HFFc6 (cell line): ENCODE results near the gene TSTD2. TPM values are rescaled to one million over a fixed set of nuclear protein-coding genes. Genes with fewer than 3 reads are reported as not detected.
"Not testable (repeated sequence)": the region's sequence is repeated elsewhere in the genome, so short reads cannot be mapped to it uniquely, and the experiment has no call there.

Source experiments
- DNase-seq: peaks from one replicate; pipeline ENCODE4 v3.0.0-alpha.2; 2018
- H3K27ac Mint-ChIP-seq: 2 replicates; pipeline ENCODE4 v1.8.0; 2020; ENCODE audit warnings: mild to moderate bottlenecking, mixed read lengths
- H3K27me3 Mint-ChIP-seq: 2 replicates; pipeline ENCODE4 v1.8.0; 2021; ENCODE audit warnings: mild to moderate bottlenecking, moderate library complexity, mixed read lengths; ENCODE audit not compliant: insufficient read depth
- H3K36me3 Mint-ChIP-seq: 2 replicates; pipeline ENCODE4 v1.8.0; 2021; ENCODE audit warnings: low read depth, mixed read lengths
- H3K4me1 Mint-ChIP-seq: 2 replicates; pipeline ENCODE4 v1.8.0; 2020; ENCODE audit warnings: low read depth, mixed read lengths
- H3K4me3 Mint-ChIP-seq: 2 replicates; pipeline ENCODE4 v1.8.0; 2020; ENCODE audit warnings: mild to moderate bottlenecking, moderate library complexity, mixed read lengths
- H3K9me3 Mint-ChIP-seq: 2 replicates; pipeline ENCODE4 v1.8.0; 2020; ENCODE audit warnings: mild to moderate bottlenecking, mixed read lengths
- total RNA-seq, 6 experiments: library from RNA; stranded (reverse); fragmentation: NEBNext Ultra II Directional; extraction: Animal tissue kit (Norgen Biotek cat#: 25700); gene quantifications; 2 replicates in 1 of 6; 3 replicates in 5 of 6; pipeline ENCODE4 v1.2.3, GENCODE V29; 2021
- TF ChIP-seq, protein P1 (sequence below): fragments of 200-600 bp; sonication (generic); IDR thresholded peaks from 2 replicates; pipeline ENCODE4 v1.5.0; 2021; ENCODE audit warnings: antibody characterized with exemption, mild to moderate bottlenecking

The TSTD2 gene
- total RNA-seq, 6 experiments from 2014 or later: 7.0 to 10.7 (median 8.6) TPM

DNA sequence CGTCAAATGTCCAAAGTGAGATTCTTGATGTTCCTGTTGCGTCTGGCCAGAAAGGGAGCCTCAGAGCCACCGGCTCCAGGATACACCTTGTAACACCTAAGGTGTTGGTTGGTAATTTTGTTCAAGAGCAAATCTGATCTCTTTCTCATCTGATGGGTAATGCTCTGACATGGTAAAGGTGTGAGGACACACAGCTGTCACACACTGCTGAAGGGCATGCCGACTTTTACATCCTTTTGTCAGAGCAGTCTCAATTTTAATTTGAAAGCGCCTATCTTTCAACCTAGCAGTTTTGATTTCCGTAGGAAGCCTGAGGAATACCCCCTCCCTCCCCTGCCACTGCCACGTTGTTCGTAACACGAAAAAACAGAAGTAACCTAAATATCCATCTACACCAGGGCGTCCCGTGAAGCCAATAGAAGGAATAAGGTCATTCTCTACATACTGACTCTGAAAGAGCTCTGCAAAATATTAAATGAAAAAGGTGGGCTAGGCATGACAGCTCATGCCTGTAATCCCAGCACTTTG is 57.4 kb downstream of the TSTD2 start:
- TF ChIP-seq, protein P1, sequence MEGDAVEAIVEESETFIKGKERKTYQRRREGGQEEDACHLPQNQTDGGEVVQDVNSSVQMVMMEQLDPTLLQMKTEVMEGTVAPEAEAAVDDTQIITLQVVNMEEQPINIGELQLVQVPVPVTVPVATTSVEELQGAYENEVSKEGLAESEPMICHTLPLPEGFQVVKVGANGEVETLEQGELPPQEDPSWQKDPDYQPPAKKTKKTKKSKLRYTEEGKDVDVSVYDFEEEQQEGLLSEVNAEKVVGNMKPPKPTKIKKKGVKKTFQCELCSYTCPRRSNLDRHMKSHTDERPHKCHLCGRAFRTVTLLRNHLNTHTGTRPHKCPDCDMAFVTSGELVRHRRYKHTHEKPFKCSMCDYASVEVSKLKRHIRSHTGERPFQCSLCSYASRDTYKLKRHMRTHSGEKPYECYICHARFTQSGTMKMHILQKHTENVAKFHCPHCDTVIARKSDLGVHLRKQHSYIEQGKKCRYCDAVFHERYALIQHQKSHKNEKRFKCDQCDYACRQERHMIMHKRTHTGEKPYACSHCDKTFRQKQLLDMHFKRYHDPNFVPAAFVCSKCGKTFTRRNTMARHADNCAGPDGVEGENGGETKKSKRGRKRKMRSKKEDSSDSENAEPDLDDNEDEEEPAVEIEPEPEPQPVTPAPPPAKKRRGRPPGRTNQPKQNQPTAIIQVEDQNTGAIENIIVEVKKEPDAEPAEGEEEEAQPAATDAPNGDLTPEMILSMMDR: no peak
- Mint-ChIP-seq H3K27ac (no peak overlapping the region), H3K9me3 (no peaks in the 10 kb centered on the region), H3K4me1 (peaks cover 6% of the 10 kb centered on the region; the same call in 1 of the 2 replicates), H3K36me3 (no peaks in the 10 kb centered on the region), H3K27me3 (peaks cover 29% of the 10 kb centered on the region), H3K4me3 (no peak overlapping the region)
- no peak for DNase-seq

DNA sequence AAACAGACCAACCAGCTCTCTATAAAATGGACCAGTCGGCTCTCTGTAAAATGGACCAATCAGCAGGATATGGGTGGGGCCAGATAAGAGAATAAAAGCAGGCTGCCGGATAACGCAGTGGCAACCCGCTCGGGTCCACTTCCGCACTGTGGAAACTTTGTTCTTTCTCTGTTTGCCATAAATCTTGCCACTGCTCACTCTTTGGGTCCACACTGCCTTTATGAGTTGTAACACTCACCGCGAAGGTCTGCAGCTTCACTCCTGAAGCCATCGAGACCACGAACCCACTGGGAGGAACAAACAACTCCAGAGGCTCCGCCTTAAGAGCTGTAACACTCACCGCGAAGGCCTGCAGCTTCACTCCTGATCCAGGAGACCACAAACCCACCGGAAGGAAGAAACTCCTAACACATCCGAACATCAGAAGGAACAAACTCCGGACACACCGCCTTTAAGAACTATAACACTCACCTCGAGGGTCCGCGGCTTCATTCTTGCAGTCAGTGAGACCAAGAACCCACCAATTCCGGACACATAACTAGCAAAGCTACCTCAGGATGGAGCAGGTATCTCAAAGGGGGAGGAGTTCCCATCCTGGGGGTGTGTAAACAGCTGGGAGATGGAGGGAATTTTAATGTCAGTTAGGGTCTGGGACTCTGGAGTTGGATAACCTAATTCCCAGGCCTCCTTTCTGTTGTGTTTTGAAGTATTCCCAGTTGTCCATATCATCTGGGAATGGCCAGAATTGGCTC is 58.1 kb downstream of the TSTD2 start:
- not testable (repeated sequence) for H3K27ac Mint-ChIP-seq, H3K36me3 Mint-ChIP-seq, H3K4me3 Mint-ChIP-seq, H3K4me1 Mint-ChIP-seq, DNase-seq, H3K9me3 Mint-ChIP-seq
- H3K27me3 Mint-ChIP-seq: peaks cover 30% of the 10 kb centered on the region

DNA sequence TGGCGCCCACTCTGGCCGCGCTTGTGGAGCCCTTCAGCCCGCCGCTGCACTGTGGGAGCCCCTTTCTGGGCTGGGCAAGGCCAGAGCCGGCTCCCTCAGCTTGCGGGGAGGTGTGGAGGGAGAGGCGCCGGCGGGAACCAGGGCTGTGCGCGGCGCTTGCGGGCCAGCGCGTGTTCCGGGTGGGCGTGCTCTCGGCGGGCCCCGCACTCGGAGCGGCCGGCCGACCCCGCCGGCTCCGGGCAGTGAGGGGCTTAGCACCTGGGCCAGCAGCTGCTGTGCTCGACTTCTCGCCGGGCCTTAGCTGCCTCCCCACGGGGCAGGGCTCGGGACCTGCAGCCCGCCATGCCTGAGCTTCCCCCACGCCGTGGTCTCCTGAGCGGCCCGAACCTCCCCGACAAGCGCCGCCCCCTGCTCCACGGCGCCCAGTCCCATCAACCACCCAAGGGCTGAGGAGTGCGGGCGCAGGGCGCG is 59.0 kb downstream of the TSTD2 start:
- not testable (repeated sequence) for H3K27ac Mint-ChIP-seq, H3K4me3 Mint-ChIP-seq, DNase-seq, H3K4me1 Mint-ChIP-seq, H3K9me3 Mint-ChIP-seq, H3K36me3 Mint-ChIP-seq
- H3K27me3 Mint-ChIP-seq: peaks cover 38% of the 10 kb centered on the region

DNA sequence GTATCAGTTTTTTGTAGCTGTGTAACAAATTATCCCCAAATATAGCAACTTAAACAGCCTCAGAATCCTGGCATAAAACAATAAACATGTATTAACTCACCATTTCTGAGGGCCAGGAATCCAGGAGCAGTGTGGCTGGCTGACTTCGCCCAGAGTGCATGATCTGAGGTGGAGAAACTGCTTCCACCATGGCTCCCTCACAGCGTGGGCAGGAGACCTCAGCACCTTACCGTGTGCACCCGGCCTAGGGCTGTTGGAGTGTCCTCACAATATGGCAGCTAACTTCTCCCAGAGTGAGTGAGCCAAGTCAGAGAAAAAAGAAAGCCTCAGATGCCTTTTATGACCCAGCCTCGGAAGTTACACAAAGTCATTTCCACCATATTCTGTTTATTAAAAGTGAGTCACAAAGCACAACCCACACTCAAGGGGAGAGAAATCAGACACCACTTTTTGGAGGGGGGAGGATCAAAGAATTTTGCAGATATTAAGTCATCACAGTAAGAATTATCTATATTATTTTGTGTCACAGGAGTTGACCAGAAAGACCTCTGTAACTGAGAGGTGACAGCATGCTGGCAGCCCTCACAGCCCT is 59.6 kb downstream of the TSTD2 start:
- TF ChIP-seq, protein P1: no peak
- Mint-ChIP-seq H3K27me3 (peaks cover 38% of the 10 kb centered on the region), H3K4me3 (no peak overlapping the region), H3K4me1 (peaks cover 6% of the 10 kb centered on the region; the same call in 1 of the 2 replicates), H3K27ac (no peak overlapping the region), H3K36me3 (no peaks in the 10 kb centered on the region), H3K9me3 (no peaks in the 10 kb centered on the region)
- DNase-seq: no peak

DNA sequence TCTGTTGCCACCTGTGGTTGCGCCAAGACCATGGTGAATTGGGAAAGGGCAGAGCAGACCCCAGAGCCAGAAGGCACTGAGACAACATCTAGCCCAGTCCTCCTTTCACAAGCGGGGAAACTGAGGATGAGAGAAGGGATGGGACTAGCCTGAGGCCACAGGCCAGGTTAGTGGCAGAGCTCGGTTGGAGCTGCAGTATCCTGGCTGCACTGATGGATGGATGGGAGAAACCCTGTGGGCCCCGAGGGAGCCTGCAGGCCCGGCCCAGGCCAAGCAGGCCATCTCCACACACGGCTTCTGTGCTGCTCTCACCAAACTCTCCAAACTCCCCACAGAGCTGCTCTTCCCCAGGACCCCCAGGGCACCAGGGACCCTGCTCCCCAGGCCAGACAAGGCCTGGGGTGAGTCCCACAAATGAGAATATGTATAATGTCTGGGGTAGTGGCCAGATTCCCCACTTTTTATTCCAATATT is 60.2 kb downstream of the TSTD2 start:
- Mint-ChIP-seq H3K27ac (no peak overlapping the region), H3K27me3 (peaks cover 38% of the 10 kb centered on the region), H3K9me3 (no peaks in the 10 kb centered on the region), H3K36me3 (no peaks in the 10 kb centered on the region), H3K4me1 (peaks cover 6% of the 10 kb centered on the region; the same call in 1 of the 2 replicates), H3K4me3 (no peak overlapping the region)
- TF ChIP-seq, protein P1: no peak
- no peak for DNase-seq

DNA sequence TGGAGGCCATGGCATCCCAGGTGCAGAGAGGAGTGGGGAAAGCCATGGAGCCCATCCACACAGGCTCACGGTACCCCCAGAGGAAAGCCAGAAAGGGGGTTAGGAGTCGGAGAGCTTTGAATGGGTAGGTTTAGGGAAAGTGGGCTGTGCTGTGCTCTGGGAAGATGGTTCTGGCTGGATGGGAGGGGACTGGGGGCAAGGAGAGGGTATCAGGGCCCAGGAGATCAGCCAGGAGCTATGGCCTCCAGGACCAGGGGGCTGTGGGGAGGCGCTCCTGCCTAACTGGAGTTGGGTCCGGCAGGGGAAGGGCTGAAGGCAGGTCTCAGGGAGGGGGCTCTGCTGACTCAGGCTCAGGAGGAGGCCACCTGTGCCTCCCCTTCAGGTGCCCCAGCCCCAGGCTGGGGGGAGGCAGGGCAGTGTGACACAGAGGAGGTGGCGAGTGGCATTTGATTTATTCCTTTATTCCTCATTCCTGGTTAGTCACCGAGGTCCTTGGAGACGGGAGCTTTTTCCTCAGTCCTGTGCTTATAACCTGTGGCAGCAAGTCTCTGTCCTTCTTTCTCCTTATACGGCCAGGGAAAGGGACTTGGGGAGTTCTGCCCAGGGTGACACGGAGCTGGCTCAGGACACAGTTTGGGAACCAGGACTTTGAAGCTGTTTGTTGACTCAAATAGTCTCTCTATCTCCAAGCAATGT is 60.8 kb downstream of the TSTD2 start:
- Mint-ChIP-seq H3K27me3 (peaks cover 43% of the 10 kb centered on the region), H3K4me3 (no peak overlapping the region), H3K4me1 (peaks cover 6% of the 10 kb centered on the region; the same call in 1 of the 2 replicates), H3K36me3 (no peaks in the 10 kb centered on the region), H3K9me3 (no peaks in the 10 kb centered on the region), H3K27ac (no peak overlapping the region)
- TF ChIP-seq, protein P1: no peak
- DNase-seq: no peak
